NCI-H1105 treated with DMSO at 0.1 percent for 48 hours (cell line): ENCODE measurements around the gene CDH23.
"Not testable (repeated sequence)": the region's sequence is repeated elsewhere in the genome, so short reads cannot be mapped to it uniquely, and the experiment has no call there.

Experiments used
- DNase-seq: peaks from one replicate; lab custom pipeline; 2025; lab: John Stamatoyannopoulos, UW

CDH23 gene

GRCh38 chr10:71840958-71841335 is 444.2 kb downstream of the CDH23 start:
- DNase-seq: no peak

- no peak for DNase-seq
Observed at GRCh38 chr10:71842422-71842821, 445.7 kb downstream of the CDH23 start.

- no peak for DNase-seq
Observed at GRCh38 chr10:71842856-71843686, 446.4 kb downstream of the CDH23 start.

GRCh38 chr10:71844084-71844483 is 447.4 kb downstream of the CDH23 start:
- no peak for DNase-seq

- no peak for DNase-seq
Observed at GRCh38 chr10:71844695-71845094, 448.0 kb downstream of the CDH23 start.

GRCh38 chr10:71845410-71846405 is 449.0 kb downstream of the CDH23 start:
- DNase-seq: no peak

GRCh38 chr10:71846816-71847215 is 450.1 kb downstream of the CDH23 start:
- DNase-seq: no peak

GRCh38 chr10:71847418-71847817 is 450.7 kb downstream of the CDH23 start:
- DNase-seq: no peak

- no peak for DNase-seq
Observed at GRCh38 chr10:71848325-71849275, 451.9 kb downstream of the CDH23 start.

- DNase-seq: no peak
Observed at GRCh38 chr10:71849461-71849908, 452.8 kb downstream of the CDH23 start.

- no peak for DNase-seq
Observed at GRCh38 chr10:71850021-71850742, 453.5 kb downstream of the CDH23 start.

- DNase-seq: peak; percentile 84
Observed at GRCh38 chr10:71850743-71851464, 454.2 kb downstream of the CDH23 start, which contains the start of gene PSAP. PSAP (minus strand) TSS chr10:71851251; CDS start chr10:71851221, 30 bp downstream.

- not testable (repeated sequence) for DNase-seq
Observed at GRCh38 chr10:71851465-71852095, 454.9 kb downstream of the CDH23 start.

GRCh38 chr10:71852355-71852937 is 455.7 kb downstream of the CDH23 start:
- DNase-seq: no peak

- no peak for DNase-seq
Observed at GRCh38 chr10:71854031-71854430, 457.3 kb downstream of the CDH23 start.

- DNase-seq: no peak
Observed at GRCh38 chr10:71856619-71857018, 459.9 kb downstream of the CDH23 start.

GRCh38 chr10:71857934-71858890 is 461.5 kb downstream of the CDH23 start:
- DNase-seq: no peak
